GM18508 (cell line): ENCODE results near the gene FGF12.

ENCODE experiments used
- ATAC-seq: cut with Tn5 transposase; IDR thresholded peaks from one replicate; pipeline ENCODE4 v1.9.1; 2021; ENCODE audit warnings: moderate number of reproducible peaks; ENCODE audit not compliant: insufficient read depth, unreplicated experiment

The FGF12 gene

GRCh38 chr3:192169332-192169915 is 557.9 kb downstream of the FGF12 start:
- no peak for ATAC-seq

GRCh38 chr3:192168202-192168601 is 559.1 kb downstream of the FGF12 start:
- no peak for ATAC-seq

- no peak for ATAC-seq
Observed at GRCh38 chr3:192165552-192165951, 561.8 kb downstream of the FGF12 start.

GRCh38 chr3:192161661-192162060 is 565.7 kb downstream of the FGF12 start:
- ATAC-seq = no peak

GRCh38 chr3:192156382-192156781 is 571.0 kb downstream of the FGF12 start:
- no peak for ATAC-seq

- no peak for ATAC-seq
Observed at GRCh38 chr3:192155194-192155593, 572.1 kb downstream of the FGF12 start.

- ATAC-seq = no peak
Observed at GRCh38 chr3:192133271-192133670, 594.1 kb downstream of the FGF12 start.

GRCh38 chr3:192130534-192131132 is 596.7 kb downstream of the FGF12 start:
- ATAC-seq = peak; percentile 36

GRCh38 chr3:192129586-192129985 is 597.8 kb downstream of the FGF12 start:
- ATAC-seq = no peak

GRCh38 chr3:192128922-192129321 is 598.4 kb downstream of the FGF12 start:
- ATAC-seq = peak; percentile 77

GRCh38 chr3:192128060-192128459 is 599.3 kb downstream of the FGF12 start:
- no peak for ATAC-seq

GRCh38 chr3:192122832-192123594 is 604.3 kb downstream of the FGF12 start:
- ATAC-seq = peak; percentile 77

GRCh38 chr3:192121923-192122322 is 605.4 kb downstream of the FGF12 start:
- ATAC-seq = no peak

GRCh38 chr3:192108820-192109219 is 618.5 kb downstream of the FGF12 start:
- no peak for ATAC-seq

- no peak for ATAC-seq
Observed at GRCh38 chr3:192106543-192106942, 620.8 kb downstream of the FGF12 start.

GRCh38 chr3:192092388-192093005 is 634.8 kb downstream of the FGF12 start:
- ATAC-seq = peak; percentile 48

- ATAC-seq = no peak
Observed at GRCh38 chr3:192091831-192092230, 635.5 kb downstream of the FGF12 start.

GRCh38 chr3:192090586-192090985 is 636.8 kb downstream of the FGF12 start:
- peak; percentile 77 for ATAC-seq
